OCI-LY1 (cell line): ENCODE measurements around the gene UST.

ENCODE experiments used
- H2AFZ ChIP-seq: fragments of 200-600 bp; sonication (generic), shearing (Covaris generic); 2 replicates; pipeline ENCODE4 v1.6.0; 2014; ENCODE audit warnings: antibody characterized with exemption, mild to moderate bottlenecking, low read length
- H3F3A ChIP-seq: fragments of 200-600 bp; sonication (generic), shearing (Covaris generic); 2 replicates; pipeline ENCODE4 v1.6.0; 2014; ENCODE audit warnings: mild to moderate bottlenecking, antibody characterized with exemption, low read length, moderate library complexity; ENCODE audit not compliant: insufficient read depth
- H3K27ac ChIP-seq: fragments of 200-600 bp; sonication (generic); 2 replicates; pipeline ENCODE4 v1.5.1; 2014; ENCODE audit warnings: low read length, mixed run types, mild to moderate bottlenecking, low read depth; ENCODE audit not compliant: poor library complexity, severe bottlenecking
- H3K27me3 ChIP-seq: fragments of 200-600 bp; sonication (generic); 2 replicates; pipeline ENCODE4 v1.6.0; 2014; ENCODE audit warnings: antibody characterized with exemption, mild to moderate bottlenecking, low read length, moderate library complexity; ENCODE audit not compliant: insufficient read depth
- H3K36me3 ChIP-seq: fragments of 200-600 bp; sonication (generic); 2 replicates; pipeline ENCODE4 v1.6.1; 2014; ENCODE audit warnings: mild to moderate bottlenecking, antibody characterized with exemption, low read length, moderate library complexity, mixed read lengths; ENCODE audit not compliant: insufficient read depth
- H3K4me1 ChIP-seq: fragments of 200-600 bp; sonication (generic); 2 replicates; pipeline ENCODE4 v1.5.1; 2014; ENCODE audit warnings: mild to moderate bottlenecking, low read length, moderate library complexity; ENCODE audit not compliant: insufficient read depth, severe bottlenecking
- H3K4me2 ChIP-seq: fragments of 200-600 bp; sonication (generic), shearing (Covaris generic); 2 replicates; pipeline ENCODE4 v1.6.1; 2014; ENCODE audit warnings: low read length
- H3K4me3 ChIP-seq: fragments of 200-600 bp; sonication (generic); 2 replicates; pipeline ENCODE4 v1.5.1; 2014; ENCODE audit warnings: low read length, low read depth, mild to moderate bottlenecking, mixed read lengths; ENCODE audit not compliant: poor library complexity, severe bottlenecking
- H3K79me2 ChIP-seq: fragments of 200-600 bp; shearing (Covaris generic); 2 replicates; pipeline ENCODE4 v1.6.1; 2016; ENCODE audit warnings: mixed run types, low read length, mixed read lengths; ENCODE audit not compliant: insufficient read depth
- H3K9ac ChIP-seq: fragments of 200-600 bp; sonication (generic), shearing (Covaris generic); 2 replicates; pipeline ENCODE4 v1.6.1; 2014; ENCODE audit warnings: mild to moderate bottlenecking, low read length, mixed read lengths
- H3K9me2 ChIP-seq: fragments of 200-600 bp; sonication (generic), shearing (Covaris generic); 2 replicates; pipeline ENCODE4 v1.6.1; 2014; ENCODE audit warnings: low read depth, mild to moderate bottlenecking, low read length, mixed read lengths
- H3K9me3 ChIP-seq: fragments of 200-600 bp; shearing (Covaris generic); 2 replicates; pipeline ENCODE4 v1.6.1; 2014; ENCODE audit warnings: low read length, mixed read lengths
- H4K20me1 ChIP-seq: fragments of 200-600 bp; sonication (generic), shearing (Covaris generic); 2 replicates; pipeline ENCODE4 v1.6.0; 2016; ENCODE audit warnings: mild to moderate bottlenecking, low read length; ENCODE audit not compliant: insufficient read depth
- EZH2 ChIP-seq: fragments of 200-600 bp; sonication (generic), shearing (Covaris generic); IDR thresholded peaks from 2 replicates; pipeline ENCODE4 v1.8.0; 2017; ENCODE audit warnings: borderline replicate concordance, mixed run types, mild to moderate bottlenecking, antibody characterized with exemption, low read length, moderate library complexity, mixed read lengths
- TF ChIP-seq, protein P1 (sequence below): fragments of 200-600 bp; sonication (generic), shearing (Covaris generic); IDR thresholded peaks from 2 replicates; pipeline ENCODE4 v1.5.1; 2017; ENCODE audit warnings: mild to moderate bottlenecking, antibody characterized with exemption, low read length, moderate library complexity, mixed read lengths

UST gene

DNA sequence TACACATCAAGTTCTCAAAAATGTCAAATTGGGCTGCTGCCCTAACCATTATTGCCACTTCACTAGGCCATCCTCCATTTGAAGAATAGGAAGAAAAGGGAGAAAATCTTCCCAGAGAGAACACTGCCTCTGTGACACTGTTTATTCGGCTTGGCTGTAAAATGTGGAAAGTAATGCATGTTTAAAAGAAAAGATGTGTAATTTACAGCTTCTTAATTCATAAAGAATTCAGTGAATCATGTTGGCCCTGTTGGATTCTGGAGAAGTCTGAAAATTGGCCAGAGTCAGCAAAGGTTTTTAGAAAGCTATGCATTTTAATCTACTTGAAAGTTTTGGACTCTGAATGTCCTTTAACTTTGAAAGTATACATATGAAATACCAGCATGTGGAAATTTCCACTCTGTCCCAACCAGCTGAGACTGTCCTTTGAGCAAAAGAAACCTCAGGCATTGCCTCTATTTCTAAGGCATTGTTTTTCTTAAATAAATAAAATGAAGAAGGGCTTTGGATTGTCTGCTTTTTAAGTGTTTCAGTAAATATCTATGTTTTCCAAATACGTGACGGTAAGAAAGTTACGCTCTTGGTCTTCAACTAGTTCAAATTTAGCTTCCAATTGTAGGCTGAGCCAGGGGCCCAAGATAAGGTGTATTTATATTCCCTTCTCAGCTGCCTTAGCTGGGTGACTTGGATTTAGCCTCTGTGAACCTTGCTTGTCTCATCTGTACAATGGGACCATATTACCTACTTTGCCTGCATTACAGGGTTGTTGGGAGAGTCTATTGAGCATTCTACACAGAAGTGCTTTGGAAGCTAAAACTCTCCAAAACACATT lies 222.2 kb downstream of the UST start:
- Histone ChIP-seq H2AFZ (no peak overlapping the region), H4K20me1 (no peaks in the 10 kb centered on the region), H3K4me2 (no peak overlapping the region), H3K9me2 (no peaks in the 10 kb centered on the region), H3K4me1 (peaks cover 15% of the 10 kb centered on the region), H3K9me3 (no peaks in the 10 kb centered on the region), H3K4me3 (no peak overlapping the region), H3K27ac (no peak overlapping the region), H3K27me3 (peaks cover 5% of the 10 kb centered on the region; the same call in 1 of the 2 replicates), H3K36me3 (no peaks in the 10 kb centered on the region), H3K79me2 (no peaks in the 10 kb centered on the region), H3F3A (no peaks in the 10 kb centered on the region), H3K9ac (no peak overlapping the region)
- TF ChIP-seq, protein P1, sequence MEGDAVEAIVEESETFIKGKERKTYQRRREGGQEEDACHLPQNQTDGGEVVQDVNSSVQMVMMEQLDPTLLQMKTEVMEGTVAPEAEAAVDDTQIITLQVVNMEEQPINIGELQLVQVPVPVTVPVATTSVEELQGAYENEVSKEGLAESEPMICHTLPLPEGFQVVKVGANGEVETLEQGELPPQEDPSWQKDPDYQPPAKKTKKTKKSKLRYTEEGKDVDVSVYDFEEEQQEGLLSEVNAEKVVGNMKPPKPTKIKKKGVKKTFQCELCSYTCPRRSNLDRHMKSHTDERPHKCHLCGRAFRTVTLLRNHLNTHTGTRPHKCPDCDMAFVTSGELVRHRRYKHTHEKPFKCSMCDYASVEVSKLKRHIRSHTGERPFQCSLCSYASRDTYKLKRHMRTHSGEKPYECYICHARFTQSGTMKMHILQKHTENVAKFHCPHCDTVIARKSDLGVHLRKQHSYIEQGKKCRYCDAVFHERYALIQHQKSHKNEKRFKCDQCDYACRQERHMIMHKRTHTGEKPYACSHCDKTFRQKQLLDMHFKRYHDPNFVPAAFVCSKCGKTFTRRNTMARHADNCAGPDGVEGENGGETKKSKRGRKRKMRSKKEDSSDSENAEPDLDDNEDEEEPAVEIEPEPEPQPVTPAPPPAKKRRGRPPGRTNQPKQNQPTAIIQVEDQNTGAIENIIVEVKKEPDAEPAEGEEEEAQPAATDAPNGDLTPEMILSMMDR = no peak
- TF ChIP-seq EZH2 = no peak

DNA sequence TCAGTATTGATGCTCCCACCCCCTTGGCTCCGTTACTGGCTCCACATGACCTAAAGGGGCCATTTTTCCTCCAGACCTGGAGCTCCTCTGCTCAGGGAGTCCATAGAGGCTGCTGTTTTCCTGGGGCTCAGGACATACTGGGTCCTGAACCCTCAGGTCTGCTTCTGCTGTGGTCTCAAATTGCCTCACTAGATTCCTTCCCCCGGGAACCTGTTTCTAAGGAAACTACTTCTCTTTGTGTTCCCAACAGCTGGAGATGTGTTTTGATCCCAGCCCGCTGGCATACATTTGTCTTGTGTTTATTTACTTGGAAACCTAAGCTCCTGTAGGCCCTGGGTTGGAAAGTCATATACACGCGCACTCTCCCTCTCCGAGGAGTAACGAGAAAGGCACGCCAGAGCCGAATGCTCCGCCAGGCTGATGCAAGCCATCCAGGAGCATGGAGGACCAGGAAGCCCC lies 222.8 kb downstream of the UST start:
- TF ChIP-seq, protein P1 = no peak
- no peak for TF ChIP-seq EZH2
- peaks cover 10% of the 10 kb centered on the region; the same call in 1 of the 2 replicates for H3K27me3 ChIP-seq
- H3K9me2 ChIP-seq = no peaks in the 10 kb centered on the region
- no peak overlapping the region for H3K4me2 ChIP-seq
- no peak overlapping the region for H2AFZ ChIP-seq
- H4K20me1 ChIP-seq = no peaks in the 10 kb centered on the region
- no peaks in the 10 kb centered on the region for H3F3A ChIP-seq
- peaks cover 15% of the 10 kb centered on the region for H3K4me1 ChIP-seq
- no peak overlapping the region for H3K4me3 ChIP-seq
- H3K79me2 ChIP-seq = no peaks in the 10 kb centered on the region
- H3K9ac ChIP-seq = no peak overlapping the region
- no peak overlapping the region for H3K27ac ChIP-seq
- no peaks in the 10 kb centered on the region for H3K36me3 ChIP-seq
- no peaks in the 10 kb centered on the region for H3K9me3 ChIP-seq

DNA sequence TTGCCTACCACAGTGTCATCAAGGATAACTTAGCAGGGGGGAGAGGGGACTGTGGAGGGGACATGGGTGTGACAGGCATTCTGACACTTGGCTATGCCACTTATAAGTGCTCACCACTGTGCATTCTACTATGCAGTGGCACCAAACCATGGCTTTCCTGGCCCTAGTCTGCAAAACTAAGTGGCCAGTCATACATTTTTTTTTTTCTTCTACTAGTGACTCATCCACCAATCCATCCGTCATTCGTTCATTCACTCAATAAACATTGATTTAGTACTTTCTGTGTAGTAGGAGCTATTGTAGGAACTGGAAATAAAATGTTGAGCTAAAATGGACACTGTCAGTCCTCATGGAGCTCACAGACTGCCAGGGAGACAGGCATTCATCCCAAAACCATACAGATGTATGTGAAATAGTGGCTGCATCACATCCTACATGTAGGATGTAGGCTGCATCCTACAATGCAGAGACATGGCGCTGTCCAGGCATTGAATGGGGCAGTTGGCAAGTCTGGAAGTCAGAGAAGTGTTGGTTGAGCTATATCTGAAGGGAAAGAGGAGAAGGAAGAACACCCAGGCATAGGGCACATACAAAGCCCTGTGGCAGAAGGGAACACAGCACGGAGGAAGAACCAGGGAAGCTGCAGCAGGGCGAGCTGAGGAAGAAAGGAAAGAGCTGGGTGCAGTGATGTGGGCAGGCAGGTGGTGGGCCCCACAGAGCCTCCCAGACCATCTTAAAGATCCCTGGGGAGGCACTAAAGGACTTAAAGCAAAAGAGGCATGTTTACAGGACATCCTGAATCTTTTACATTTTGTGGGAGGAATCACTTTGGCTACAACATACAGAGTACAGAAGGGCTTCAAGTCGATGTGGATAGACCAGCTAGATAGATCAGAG lies 224.4 kb downstream of the UST start:
- Histone ChIP-seq H3F3A (no peaks in the 10 kb centered on the region), H3K9ac (no peak overlapping the region), H3K4me1 (peaks cover 15% of the 10 kb centered on the region), H3K79me2 (no peaks in the 10 kb centered on the region), H2AFZ (no peak overlapping the region), H3K4me3 (no peak overlapping the region), H3K36me3 (no peaks in the 10 kb centered on the region), H3K9me2 (no peaks in the 10 kb centered on the region), H3K27ac (no peak overlapping the region), H3K27me3 (peaks cover 11% of the 10 kb centered on the region; the same call in 1 of the 2 replicates), H4K20me1 (no peaks in the 10 kb centered on the region), H3K9me3 (no peaks in the 10 kb centered on the region), H3K4me2 (no peak overlapping the region)
- no peak for TF ChIP-seq EZH2
- TF ChIP-seq, protein P1 = no peak
